HG03457 (cell line): ENCODE measurements around the gene BICDL2.

Experiments
- ATAC-seq: cut with Tn5 transposase; IDR thresholded peaks from one replicate; pipeline ENCODE4 v1.9.1; 2021; ENCODE audit warnings: moderate number of reproducible peaks; ENCODE audit not compliant: unreplicated experiment

Gene BICDL2

DNA sequence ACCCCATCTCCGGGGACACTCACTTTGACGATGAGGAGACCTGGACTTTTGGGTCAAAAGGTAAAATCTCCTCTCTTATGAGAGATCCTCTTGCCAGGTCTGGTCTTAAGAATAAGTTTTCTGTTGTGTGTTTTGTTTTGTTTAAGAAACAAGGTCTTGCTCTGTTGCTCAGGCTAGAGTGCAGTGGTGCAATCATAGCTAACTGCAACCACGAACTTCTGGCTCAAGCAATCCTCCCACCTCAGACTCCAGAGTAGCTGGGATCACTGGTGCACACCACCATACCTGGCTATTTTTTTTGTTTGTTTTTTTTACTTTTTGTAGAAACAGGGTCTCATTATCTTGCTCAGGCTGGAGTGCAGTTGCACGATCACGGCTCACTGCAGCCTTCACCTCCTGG is 13.7 kb upstream of the BICDL2 start:
- ATAC-seq: no peak

DNA sequence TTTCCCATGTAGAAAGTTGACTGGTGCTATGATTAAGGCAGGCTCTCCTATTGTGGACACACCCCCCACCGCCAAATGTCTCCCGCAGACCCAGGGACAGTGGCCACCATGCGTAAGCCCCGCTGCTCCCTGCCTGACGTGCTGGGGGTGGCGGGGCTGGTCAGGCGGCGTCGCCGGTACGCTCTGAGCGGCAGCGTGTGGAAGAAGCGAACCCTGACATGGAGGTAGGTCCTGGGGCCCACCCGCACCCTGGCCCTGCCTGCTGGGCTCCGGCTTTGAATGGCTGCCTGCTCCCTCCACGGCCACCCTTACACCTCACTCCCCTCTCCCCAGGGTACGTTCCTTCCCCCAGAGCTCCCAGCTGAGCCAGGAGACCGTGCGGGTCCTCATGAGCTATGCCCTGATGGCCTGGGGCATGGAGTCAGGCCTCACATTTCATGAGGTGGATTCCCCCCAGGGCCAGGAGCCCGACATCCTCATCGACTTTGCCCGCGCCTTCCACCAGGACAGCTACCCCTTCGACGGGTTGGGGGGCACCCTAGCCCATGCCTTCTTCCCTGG is 13.3 kb upstream of the BICDL2 start:
- ATAC-seq: no peak

DNA sequence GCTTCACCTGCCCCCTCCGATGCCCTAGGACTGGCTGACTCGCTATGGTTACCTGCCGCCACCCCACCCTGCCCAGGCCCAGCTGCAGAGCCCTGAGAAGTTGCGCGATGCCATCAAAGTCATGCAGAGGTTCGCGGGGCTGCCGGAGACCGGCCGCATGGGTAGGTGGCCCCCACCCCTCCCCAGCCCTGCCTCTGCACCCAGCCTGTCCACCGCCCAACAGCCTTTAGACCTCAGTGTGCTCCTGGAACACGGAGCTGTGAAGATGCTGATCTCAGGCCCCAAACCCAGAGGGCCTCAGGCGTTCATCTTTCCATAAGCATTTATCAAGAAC is 10.6 kb upstream of the BICDL2 start:
- no peak for ATAC-seq

DNA sequence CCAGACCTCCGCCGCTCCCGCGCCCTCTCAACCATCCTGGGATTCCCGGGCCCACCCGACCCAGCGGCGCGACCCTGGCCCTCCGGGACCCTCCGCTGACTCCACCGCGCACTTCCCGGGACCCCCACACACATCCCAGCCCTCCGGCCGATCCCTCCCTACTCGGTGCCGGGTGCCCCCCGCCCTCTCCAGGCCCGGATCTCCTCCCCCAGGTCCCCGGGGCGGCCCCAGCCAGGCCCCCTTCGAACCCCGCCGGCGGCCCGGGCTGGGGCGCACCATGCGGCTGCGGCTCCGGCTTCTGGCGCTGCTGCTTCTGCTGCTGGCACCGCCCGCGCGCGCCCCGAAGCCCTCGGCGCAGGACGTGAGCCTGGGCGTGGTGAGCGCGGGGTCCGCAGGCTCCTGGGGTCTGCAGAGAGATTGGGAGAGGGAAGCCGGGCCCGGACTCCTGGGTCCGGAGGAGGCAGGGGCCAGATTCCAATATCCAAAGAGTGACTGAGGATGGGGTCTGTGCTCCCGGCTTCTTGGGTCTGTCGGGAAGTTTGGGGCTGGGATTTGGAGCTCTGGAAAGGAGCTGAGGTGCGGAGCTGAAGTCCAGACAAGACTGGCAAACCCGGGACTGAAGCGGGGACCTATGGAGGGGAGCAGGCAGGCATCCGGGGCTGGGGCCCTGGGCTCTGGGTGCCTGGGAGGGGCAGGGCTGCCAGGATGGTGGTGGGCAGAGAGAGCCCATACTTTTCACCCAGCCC is 10.1 kb upstream of the BICDL2 start:
- ATAC-seq: no peak

DNA sequence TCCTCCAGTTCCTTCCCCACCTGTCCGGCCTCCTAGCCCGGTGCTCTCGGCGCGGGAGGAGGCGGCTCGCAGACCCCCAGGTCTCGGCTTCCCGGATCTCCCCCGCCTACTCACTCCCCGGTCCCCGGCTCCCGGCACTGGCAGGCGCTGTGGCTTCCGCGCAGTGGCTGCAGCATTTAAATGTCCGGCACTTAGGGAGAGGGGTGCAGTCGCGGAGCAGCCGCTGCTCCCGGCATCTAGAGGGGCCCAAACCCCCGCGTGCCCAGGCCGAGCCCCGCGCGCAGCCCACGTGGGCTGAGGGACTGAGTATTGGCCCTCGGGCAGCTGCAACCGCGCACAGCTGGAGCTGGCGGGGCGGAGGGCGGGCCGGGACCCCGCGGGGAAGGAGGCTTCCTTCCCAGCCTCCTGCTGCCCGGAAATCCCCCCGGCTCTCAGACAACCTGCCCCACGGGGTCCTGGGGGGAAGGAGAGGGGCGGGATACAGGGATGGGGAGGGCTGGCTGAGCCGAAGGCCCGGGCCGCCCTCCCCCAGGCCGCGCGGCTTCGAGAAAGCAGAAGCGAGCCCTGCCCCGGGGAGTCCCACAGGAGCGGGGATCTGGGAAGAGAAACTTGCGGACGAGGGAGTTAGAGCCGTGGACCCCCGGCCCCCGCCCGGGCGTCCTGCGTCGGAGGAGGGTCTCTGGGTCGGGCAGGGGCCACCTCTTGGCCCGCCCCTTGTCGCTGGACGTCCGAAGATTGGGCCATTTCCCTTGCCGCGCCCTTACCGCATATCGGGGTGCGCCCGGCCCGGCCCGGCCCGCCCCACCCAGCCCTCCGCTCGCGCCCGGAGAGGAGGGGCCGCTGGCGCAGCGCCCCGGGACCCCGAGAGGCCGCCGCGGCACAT is 9.3 kb upstream of the BICDL2 start, which contains the start of gene MMP25:
Gene MMP25 (plus strand): TSS at position 804 of the 883 bp plus-strand sequence. CDS start 357 bp downstream, outside the sequence.
- ATAC-seq: no peak

DNA sequence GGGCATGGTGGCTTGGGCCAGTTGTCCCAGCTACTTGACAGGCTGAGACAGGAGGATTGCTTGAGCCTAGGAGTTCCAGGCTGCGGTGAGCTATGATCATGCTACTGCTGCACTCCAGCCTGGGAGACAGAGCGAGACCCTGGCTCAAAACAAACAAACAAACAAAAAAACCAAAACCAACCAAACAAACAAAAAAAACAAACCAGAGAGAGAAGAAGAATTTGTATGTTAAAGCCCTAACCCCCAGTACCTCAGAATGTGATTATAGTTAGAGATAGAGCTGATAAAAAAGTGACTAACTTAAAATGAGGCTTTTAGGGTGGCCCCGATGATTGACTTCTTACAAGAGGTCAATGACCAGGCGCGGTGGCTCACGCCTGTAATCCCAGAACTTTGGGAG is 8.0 kb upstream of the BICDL2 start:
- no peak for ATAC-seq

DNA sequence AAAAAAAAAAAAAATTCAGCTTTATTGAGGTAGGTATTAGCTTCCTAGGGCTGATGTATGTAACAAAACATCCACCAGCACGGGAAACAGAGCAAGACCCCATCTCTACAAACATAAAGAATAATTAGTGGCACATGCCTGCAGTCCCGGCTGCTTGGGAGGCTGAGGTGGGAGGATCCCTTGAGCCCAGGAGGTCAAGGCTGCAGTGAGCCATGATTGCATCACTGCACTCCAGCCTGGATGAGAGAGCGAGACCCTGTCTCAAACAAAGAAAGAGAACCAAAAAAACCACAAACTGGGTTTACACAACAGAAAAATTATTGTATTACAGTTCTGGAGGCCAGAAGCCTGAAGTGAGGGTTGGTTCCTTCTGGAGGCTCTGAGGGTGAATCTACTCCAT is 5.6 kb upstream of the BICDL2 start:
- no peak for ATAC-seq

DNA sequence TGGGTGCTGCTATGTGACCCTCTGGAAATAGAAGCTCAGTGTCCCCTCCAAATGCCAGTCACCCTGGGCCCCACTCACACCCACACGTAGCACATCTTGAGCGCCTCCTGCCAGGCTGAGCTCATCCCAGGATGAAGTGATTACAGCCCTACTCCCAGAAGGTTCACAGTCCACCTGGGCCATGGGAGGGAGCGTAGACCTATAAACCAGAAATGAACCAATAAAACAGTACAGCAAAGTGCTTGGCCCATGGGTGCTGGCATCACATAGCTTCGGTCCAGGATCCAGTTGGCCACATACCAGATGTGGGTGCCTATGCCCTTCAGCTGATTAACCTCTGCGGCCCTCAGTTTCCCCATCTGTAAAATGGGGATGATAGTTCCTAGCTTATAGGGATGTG is 2.2 kb upstream of the BICDL2 start:
- no peak for ATAC-seq

DNA sequence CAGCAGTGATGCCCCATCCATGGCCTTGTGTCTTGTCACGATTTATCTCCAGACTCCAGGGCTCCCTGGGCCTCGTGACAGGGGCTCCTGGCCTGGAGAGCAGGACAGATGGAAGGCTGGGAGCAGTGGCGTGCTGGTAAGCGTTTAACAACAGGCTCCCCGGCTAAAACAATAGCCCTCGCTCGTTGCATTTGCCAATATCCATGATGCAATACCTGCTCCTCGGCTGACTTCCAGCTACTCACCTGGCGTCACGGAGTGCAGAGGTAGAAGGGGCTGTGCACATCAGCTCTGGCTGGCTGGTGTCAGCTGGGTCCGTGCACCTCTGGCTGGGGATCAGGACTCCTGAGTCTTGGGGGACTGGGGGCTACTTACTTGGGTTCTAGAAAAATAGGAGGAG is 1.5 kb upstream of the BICDL2 start:
- no peak for ATAC-seq

DNA sequence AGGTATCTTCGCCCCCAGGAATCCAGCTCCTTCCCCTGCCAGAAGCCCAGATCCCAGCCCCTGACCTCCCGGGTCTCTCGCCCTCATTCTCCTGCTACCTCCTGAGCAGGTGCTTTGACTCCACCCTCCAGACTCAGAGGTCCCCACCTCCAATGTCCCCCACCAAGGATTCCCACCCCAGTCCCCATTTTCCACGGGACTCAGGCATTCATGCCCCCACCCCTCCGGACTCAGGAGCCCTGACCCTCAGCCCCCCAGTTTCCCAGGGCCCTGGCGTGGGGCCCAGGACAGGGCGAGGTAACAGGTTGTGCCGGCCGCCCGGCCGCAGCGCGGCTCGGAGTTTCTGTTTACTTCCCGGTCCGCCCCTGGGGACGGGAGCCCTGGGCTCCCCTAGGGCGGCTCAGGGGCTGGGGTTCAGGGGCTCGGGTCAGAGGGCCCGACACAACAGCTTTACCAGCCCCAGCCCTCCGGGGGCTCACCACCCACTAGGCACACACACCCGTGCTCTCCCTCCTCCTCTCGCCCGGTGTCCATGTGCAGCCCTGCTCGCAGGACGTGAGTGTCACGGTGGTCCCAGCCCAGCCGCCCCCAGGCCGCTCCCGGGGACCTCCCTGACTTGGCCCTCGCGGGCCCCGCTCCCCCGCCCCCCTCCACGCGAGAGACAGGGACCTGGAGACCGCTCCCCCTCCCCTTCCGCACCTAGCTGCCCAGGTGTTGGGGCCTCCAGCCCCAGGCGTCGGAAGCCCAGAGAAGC is 595 bp downstream of the BICDL2 start:
- ATAC-seq: no peak

DNA sequence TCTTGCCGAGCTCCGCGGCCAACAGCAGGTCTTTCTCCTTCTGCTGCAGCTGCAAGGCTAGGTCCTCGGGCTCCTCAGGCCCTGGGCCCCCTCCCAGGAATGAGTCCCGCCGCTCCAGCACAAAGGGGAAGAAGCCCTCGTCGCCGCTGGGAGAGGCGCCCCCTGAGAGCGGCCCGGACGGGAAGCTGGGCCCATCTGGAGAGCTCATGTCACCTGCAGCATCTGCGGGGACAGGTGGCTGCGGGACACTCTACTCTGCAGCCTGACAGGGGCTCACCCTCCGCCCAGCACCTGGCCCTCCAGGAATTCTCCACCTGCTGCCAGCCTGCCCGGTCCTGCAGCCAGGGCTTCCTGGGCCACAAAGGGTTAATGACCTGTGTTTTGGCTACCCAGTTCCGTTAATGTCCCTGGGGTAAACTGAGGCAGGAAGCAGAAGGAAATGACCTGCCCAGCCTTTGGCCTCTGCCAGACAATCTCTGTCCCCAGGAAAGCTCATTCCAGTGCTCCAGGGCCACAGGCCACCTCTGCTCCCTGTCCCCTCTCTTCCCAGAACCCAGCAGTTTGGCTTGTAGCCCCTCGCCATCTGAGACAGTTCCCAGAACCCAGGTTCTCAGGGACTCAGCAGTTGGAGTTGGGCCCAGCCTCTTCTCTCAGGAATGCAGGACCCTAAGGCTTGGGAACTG is 1.3 kb downstream of the BICDL2 start:
- no peak for ATAC-seq

DNA sequence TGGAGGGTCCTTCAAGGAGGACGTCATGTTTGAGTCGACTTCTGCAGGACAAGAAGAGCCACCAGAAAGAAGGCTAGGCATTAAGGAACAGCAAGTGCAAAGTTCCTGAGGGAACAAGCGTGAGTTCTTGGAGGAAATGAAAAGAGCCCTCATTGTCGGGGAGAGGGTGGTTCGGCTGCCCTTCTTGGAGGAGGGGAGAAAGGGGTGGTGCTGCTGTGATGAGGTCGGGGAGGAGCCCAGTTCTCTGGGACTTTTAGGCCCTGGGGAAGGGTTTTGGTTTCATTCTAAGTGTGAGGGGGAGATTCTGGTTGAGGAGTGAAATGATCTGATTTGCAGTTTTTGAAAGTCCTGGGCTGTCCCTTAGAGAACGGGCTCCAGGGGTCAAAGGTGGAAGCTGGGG is 4.1 kb downstream of the BICDL2 start:
- no peak for ATAC-seq

DNA sequence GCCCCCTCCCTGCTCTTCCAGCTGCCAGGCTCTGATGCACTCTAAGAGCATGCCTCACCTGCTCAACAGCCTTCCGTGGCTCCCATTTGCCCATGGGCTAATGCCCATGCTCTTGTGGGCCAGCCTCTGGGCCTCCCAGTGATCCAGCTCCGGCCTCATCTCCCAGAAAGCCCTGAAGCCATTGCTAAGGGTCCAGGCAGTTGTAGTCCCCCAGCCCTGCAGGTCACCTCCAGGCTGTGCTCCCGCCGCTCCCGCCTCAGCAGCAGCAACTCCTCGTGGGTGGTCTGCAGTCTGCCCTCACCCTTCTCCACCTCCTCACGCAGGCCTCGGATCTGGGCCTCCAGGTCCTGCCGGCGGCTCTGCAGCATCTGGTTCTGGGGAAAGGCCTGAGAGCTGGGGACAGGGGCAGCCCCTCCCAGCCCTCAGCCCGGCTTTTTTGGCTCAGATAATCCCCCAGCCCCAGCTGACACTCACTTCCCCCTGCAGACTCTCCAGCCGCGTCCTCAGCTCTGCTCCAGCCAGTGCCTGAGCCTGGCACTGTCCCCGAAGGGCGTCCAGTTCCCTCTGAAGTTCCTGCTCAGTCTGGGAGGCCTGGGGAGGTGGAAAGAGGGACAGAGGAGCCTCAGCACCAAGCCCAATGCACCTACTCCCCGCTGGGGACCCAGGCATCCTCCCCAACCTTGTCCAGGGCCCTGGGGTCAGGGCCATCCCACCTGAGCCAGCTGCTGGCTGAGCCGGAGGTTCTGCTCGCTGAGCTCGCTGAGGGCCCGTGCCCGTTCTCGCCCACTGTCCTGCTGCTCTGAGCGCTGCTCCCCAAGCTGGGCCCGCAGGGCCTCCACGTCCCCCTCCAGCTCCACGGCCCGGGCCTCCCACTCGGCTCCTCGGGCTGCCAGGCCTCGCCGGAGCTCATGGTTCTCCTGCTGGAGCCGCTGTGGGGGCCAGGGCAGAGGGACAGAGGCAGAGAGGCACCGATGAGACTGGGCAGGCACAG is 6.2 kb downstream of the BICDL2 start:
- no peak for ATAC-seq

DNA sequence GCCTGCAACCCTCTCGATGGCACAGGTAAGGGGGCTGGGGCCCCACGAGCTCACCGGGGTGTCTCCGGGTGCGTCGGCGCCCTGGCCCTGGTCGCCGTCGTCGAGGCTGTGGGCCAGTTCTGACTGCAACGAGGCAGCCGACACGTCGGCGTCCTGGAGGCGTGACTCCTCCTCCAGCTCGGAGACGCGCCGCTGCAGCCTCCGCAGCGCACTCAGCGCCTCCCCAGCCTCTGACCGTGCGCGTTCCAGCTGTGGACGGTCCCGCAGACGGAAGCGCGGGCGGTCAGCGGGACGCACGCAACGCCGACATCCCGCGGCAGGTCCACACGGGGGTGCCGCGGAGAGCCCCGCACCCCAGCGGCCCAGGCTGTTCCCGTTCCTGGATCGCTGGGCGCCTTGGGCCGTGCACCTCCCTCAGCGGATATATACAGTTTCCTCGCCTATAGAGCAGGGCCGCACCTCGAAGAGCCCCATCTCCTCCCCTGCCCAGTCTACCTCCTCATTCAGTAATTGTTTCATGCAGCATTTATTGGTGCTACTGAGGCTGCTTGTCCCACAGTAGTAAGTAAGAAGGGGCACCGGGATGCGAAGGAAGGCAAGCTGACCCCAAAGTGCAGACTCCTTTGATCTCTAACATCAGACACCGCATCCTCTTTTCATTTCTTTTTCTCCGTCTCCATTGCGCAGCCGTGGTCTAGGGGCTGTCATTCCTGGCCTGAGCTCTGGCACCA is 7.1 kb downstream of the BICDL2 start:
- ATAC-seq: no peak

DNA sequence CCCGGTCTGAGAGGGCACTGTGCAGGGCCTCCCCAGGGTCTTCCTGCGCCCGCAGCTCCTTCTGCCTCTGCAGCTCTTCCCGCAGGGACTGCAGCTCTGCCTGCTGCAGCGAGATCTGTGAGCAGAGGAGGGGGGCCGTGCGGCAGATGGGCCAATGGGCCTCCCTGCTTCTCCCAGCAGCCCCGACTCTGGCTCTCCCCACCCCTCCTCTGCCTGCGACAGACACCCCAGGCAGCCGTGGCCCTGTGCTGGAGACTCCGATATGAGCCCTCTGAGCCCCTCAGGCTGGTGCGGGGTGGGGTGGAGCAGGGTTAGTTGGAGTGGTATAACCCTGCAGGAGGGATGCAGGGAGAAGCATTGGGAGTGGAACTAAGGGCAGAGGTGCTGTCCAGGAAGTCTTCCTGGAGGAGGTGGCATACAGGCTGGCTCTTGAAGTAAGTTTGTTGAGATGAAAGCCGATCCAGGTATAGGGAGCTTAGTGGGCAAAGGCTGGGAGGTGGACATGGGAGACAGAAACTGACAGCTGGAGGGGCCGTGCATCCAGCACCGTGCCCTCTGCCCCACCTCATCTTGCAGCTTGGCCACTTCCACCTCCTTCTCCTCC is 7.9 kb downstream of the BICDL2 start:
- ATAC-seq: no peak

DNA sequence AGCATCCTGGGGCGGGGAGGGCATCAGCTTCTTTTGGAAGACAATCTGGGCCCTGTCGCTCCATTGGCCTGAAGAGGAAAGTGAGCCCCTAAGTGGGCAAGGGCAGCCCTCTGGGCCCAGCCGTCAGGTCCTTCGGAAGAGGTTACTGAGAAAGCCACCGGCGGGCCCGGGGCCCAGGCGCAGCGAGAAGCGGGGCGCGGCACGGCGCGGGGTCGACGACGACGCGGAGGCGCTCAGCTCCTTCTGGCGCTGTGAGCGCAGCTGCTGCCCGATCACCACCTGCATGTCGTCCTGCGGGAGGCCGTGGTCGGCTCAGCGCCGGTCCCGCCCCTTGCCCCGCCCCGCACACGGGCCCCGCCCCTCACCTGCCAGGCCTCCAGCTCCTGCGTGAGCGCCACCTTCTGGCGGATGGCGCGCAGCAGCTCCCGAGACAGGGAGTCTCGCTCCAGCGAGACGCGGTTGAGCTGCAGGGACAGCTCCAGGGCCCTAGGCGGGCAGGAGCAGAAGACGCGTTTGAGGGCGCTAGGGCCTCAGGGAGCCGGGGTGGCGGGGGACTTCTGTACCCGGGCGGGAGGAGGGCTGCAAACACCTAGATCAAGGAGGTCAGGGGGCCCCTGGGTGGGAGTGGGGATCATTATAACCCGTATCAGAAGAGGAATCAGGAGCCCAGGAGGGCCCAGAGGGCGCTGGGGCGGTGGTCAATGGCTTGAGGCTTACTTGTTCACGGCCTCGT is 8.6 kb downstream of the BICDL2 start:
- no peak for ATAC-seq

DNA sequence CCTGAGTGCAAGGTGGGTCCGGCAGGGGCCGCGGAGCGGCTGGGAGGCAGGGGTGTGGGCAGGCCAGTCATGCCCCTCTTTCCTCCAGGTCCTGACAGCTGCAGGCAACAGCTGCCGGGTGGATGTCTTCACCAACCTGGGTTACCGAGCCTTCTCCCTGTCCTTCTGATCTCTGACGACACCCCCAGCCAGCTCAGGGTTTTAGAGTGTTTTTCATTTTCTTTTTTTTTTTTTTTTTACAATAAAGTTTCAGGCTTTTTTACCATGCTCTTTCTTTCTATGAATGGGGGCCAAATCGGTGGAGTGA is 9.3 kb downstream of the BICDL2 start:
- ATAC-seq: no peak
